DMS114 treated with DMSO at 0.1 percent for 48 hours (cell line): ENCODE data around the gene DNAJC17.

Experiments
- DNase-seq: peaks from one replicate; lab custom pipeline; 2025; ENCODE audit not compliant: unreplicated experiment; lab: John Stamatoyannopoulos, UW

DNAJC17 gene

GRCh38 chr15:40793216-40793989 lies 13.9 kb downstream of the DNAJC17 start:
- no peak for DNase-seq

- no peak for DNase-seq
Measured at GRCh38 chr15:40792394-40792793, 14.9 kb downstream of the DNAJC17 start.

GRCh38 chr15:40790718-40791117 lies 16.6 kb downstream of the DNAJC17 start:
- DNase-seq, result no peak

GRCh38 chr15:40789999-40790398 lies 17.3 kb downstream of the DNAJC17 start:
- DNase-seq, result no peak

- DNase-seq, result no peak
Measured at GRCh38 chr15:40789119-40789518, 18.2 kb downstream of the DNAJC17 start.

- no peak for DNase-seq
Measured at GRCh38 chr15:40787991-40788390, 19.3 kb downstream of the DNAJC17 start.

- DNase-seq, result no peak
Measured at GRCh38 chr15:40787344-40787841, 19.9 kb downstream of the DNAJC17 start.

- no peak for DNase-seq
Measured at GRCh38 chr15:40785814-40786213, 21.5 kb downstream of the DNAJC17 start.

GRCh38 chr15:40785164-40785563 lies 22.1 kb downstream of the DNAJC17 start:
- no peak for DNase-seq

GRCh38 chr15:40782609-40783227 lies 24.6 kb downstream of the DNAJC17 start:
- DNase-seq, result no peak

GRCh38 chr15:40776537-40777141 lies 30.6 kb downstream of the DNAJC17 start:
- DNase-seq, result no peak

GRCh38 chr15:40775740-40776536 lies 31.3 kb downstream of the DNAJC17 start:
- DNase-seq, result no peak

GRCh38 chr15:40775007-40775406 lies 32.3 kb downstream of the DNAJC17 start:
- no peak for DNase-seq

- no peak for DNase-seq
Measured at GRCh38 chr15:40773902-40774301, 33.4 kb downstream of the DNAJC17 start.

GRCh38 chr15:40773496-40773895 lies 33.8 kb downstream of the DNAJC17 start:
- no peak for DNase-seq

- no peak for DNase-seq
Measured at GRCh38 chr15:40772014-40772413, 35.3 kb downstream of the DNAJC17 start.

GRCh38 chr15:40771242-40771641 lies 36.0 kb downstream of the DNAJC17 start:
- no peak for DNase-seq

GRCh38 chr15:40770147-40770721 lies 37.0 kb downstream of the DNAJC17 start:
- DNase-seq, result no peak

GRCh38 chr15:40769274-40770146 lies 37.8 kb downstream of the DNAJC17 start, which contains the start of gene C15orf62:
C15orf62 (plus strand) TSS chr15:40769980; CDS start chr15:40770496, 516 bp downstream.
- no peak for DNase-seq
